NCI-H1105 (cell line): ENCODE results near the gene MON1B.

ENCODE experiments used
- DNase-seq: peaks from one replicate; lab custom pipeline; 2025; lab: John Stamatoyannopoulos, UW

The MON1B gene

GRCh38 chr16:77246150-77246549, 55.2 kb downstream of the MON1B start:
- DNase-seq, result no peak

- no peak for DNase-seq
Observed at GRCh38 chr16:77250400-77250799, 59.4 kb downstream of the MON1B start.
